GM20431 (cell line): ENCODE data around the gene EID2.

ENCODE experiments used
- in situ Hi-C: fragments of 300-500 bp; cut with MseI, MboI; formaldehyde crosslinking; loops from one replicate; pipeline ENCODE4 v1.15.0; 2020; ENCODE audit warnings: low sequenced_read_pairs; ENCODE audit not compliant: unreplicated experiment

EID2 gene

DNA sequence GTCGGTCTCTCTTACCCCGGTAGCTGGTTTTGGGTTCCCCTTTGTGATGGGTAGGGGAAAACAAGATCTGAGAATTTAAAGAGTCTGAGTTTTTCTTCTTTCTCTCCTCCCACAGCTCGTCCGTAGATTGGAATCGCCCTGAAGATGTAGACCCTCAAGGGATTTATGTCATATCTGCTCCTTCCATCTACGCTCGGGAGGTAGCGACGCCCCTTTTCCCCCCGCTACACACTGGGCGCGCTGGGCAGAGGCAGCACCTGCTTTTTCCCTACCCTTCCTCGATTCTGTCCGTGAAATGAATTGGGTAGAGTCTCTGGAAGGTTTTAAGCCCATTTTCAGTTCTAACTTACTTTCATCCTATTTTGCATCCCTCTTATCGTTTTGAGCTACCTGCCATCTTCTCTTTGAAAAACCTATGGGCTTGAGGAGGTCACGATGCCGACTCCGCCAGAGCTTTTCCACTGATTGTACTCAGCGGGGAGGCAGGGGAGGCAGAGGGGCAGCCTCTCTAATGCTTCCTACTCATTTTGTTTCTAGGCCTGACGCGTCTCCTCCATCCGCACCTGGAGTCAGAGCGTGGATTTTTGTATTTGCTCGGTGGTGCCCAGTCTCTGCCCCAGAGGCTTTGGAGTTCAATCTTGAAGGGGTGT is 32.1 kb downstream of the EID2 start:
- in situ Hi-C loops: no loop called here

DNA sequence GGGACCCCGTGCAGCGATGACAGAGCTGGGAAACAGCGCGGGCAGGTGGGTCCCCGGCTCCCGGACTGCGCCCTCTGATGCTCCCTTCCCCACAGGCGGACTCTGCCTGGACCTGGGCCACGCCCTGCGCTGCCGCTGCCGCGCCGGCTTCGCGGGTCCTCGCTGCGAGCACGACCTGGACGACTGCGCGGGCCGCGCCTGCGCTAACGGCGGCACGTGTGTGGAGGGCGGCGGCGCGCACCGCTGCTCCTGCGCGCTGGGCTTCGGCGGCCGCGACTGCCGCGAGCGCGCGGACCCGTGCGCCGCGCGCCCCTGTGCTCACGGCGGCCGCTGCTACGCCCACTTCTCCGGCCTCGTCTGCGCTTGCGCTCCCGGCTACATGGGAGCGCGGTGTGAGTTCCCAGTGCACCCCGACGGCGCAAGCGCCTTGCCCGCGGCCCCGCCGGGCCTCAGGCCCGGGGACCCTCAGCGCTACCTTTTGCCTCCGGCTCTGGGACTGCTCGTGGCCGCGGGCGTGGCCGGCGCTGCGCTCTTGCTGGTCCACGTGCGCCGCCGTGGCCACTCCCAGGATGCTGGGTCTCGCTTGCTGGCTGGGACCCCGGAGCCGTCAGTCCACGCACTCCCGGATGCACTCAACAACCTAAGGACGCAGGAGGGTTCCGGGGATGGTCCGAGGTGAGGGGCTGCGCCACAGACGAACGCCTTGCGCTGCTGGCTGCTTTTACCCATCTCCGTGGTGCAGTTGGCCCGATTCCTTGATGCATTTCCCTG is 32.8 kb downstream of the EID2 start:
- in situ Hi-C loops: no loop called here

DNA sequence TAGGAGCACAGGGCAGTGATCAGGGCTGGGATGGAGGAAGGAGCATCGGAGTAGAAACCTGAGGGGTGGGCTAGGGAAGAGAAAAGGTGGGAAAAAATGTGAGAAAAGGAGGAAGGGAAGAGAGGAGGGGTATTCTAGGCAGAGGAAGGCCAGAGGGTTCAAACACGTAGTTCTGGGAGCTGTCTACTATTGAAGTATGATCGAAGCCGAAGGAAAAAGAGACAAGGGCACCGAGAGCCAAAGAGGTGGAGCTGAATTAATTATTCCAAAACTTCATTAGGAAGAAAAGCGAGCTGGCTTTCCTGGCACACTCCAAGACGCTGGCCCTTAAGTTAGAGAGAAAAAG is 33.4 kb downstream of the EID2 start:
- in situ Hi-C loops: no loop called here

DNA sequence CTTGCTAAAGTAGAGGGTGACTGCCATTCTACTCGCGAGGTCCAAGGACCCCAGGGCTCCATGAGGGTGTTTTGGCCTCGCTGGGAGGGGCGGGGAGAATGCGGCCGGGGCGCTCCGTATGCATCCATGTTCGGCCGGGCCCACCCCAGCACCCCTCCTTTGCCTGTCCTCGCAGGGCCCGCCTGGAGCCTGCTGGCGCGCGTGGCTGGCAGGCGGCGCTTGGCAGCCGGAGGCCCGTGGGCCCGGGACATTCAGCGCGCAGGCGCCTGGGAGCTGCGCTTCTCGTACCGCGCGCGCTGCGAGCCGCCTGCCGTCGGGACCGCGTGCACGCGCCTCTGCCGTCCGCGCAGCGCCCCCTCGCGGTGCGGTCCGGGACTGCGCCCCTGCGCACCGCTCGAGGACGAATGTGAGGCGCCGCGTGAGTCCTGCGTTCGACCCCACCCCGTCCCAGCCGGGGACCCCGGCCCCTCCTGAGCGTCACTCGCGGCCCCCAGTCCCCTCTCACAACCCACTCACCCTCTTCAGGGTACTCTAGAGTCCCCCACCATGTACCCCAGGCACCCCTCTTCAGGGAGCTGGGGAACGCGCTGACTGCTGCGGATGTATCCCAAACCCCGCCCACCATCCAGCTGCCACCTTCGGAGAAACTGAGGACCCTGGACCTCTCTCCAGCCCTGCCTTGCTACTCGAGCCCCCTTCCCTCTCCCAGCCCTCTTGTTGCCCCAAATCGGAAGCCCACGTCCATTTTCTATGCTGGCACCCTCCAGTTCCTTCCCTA is 37.1 kb downstream of the EID2 start:
- in situ Hi-C loops: no loop called here

DNA sequence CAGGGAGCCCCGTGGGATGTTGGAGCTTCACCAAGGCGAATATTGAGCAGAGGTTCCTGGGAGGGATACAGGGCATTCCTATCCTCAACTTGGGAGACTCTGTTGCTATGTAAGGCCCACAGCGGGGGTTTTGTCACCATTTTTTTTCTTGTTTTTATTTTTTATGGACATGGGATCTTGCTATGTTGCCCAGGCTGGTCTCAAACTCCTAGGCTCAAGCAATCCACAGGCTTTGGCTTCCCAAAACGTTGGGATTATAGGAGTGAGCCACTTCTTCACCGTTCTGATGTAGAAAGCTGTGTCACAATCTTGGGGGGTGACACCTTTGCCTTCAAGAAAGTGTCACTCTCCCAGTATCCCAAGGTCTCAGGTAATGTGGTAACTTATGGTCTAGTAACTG is 38.6 kb downstream of the EID2 start:
- in situ Hi-C loops: no loop called here

DNA sequence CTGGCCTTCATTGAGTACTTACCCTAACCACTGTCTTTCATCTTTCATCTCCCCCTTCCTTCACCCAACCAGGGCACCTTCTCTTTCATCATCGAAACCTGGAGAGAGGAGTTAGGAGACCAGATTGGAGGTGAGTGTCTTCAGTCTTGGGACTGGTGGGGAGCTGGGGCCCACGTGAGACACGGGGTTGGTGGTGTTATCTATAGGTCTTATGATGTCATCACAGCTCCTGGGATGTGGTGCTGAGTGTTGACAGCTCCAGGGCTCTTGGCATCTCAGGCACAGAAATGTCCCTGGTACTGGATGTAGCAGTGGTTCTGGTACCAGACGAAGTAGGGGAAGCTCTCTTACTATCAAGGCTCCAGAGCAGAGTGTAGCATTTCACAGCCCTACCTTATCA is 39.4 kb downstream of the EID2 start:
- in situ Hi-C loops: no loop called here

DNA sequence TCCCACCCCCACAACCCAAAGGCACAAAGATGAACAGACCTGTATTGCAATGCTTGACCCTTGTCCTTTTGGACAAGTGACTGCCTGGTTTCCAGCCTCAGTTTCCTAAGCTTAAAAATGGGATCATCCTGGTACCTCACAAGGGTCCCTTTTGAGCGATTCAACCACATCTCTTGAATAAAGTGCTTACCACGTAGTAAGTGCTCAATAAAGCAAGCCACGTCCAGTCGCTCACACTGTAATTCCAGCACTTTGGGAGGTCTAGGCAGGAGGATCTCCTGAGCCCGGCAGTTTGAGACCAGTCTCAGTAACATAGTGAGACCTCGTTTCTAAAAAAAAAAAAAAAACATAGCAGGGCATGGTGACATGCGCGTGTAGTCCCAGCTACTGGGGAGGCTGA is 40.0 kb downstream of the EID2 start:
- in situ Hi-C loops: no loop called here

DNA sequence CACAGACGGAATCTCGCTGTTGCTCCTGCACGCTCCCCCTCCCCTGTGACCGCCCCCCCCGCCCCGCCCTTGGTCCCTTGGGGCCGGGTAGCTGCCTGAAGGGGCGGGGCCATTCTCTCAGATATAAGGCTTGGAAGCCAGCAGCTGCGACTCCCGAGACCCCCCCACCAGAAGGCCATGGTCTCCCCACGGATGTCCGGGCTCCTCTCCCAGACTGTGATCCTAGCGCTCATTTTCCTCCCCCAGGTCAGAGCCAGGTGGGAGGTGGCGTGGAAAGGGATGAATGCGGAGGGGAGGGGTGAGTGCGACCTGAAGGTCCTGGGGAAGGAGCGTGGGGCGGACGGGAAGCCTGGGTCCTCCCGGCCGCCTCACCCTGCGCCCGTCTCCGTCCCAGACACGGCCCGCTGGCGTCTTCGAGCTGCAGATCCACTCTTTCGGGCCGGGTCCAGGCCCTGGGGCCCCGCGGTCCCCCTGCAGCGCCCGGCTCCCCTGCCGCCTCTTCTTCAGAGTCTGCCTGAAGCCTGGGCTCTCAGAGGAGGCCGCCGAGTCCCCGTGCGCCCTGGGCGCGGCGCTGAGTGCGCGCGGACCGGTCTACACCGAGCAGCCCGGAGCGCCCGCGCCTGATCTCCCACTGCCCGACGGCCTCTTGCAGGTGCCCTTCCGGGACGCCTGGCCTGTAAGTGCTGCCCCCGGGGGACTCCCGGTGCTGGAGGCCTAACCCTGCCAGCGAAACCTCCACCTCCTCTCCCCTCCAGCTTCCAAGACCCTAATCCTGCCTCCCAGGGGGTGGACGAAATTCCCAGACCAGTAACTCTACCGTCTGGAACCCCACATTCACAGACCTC is 40.9 kb downstream of the EID2 start, which contains the start of gene DLL3:
DLL3 (plus strand) TSS at position 150 of the 845 bp plus-strand sequence; CDS start at position 178, 28 bp downstream.
- in situ Hi-C loops: no loop called here

DNA sequence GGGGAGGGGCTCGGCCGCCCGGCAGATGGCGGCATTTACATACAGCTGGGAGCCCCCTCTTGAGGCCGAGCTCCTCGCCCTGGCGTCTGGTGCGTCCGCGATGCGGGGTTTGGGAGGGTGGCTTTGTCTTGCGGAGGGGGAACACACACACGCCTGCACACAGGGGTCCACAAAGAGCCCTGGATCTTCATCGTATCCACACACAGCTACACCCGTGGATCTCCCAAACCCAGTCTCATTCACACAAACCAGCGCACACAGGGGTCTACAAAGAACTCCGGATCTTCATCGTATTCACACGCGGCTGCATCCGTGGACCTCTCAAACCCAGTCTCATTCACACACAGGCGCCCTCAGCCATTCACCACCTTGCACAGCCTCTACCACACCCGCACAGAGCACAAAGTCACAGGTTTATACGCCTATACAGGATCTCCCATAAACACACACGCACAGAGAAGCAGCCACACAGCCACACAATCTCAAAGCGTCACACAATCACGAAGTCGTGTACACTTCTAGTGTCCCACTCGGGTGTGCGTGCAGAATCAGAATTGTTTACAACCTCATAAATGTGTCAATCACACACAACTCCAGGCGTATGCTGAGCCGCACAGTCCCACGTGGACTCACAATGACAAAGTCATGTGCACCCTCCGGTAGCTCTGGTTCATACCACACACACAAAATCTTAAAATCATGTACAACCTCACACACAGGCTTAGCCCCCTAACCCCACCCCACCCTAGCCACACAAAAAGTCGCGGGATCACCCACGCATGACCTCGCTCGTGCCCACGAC is 41.8 kb downstream of the EID2 start:
- in situ Hi-C loops: no loop called here

DNA sequence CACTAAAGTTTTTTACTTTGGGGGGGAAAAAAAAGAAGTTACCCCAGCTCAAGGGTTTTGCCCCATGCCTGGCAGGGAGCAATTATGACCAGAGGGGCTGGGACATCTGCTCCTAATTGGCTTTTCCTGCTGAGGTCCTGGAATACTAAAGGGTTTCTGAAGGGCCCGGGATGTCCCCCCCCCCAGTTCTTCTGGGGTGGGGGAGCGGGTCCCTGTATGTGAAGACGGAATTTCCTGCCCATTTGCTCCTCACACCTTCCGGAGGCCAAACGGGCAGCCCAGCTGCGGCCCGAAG is 42.3 kb downstream of the EID2 start:
- in situ Hi-C loops: no loop called here

DNA sequence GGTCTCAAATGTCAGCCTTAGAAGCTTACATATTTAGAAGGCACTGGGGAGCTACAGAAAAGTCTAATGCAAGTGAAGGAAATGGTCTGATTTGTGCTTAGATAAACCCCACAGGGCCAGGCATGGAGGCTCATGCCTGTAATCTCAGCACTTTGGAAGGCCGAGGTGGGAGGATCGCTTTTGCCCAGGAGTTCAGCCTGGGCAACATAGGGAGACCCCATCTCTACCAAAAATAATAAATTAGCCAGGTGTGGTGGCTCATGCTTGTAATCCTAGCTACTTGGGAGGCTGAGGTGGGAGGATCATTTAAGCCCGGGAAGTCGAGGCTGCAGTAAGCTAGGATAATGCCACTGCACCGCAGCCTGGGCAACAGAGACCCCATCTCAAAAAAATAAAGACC is 43.9 kb downstream of the EID2 start:
- in situ Hi-C loops: no loop called here

DNA sequence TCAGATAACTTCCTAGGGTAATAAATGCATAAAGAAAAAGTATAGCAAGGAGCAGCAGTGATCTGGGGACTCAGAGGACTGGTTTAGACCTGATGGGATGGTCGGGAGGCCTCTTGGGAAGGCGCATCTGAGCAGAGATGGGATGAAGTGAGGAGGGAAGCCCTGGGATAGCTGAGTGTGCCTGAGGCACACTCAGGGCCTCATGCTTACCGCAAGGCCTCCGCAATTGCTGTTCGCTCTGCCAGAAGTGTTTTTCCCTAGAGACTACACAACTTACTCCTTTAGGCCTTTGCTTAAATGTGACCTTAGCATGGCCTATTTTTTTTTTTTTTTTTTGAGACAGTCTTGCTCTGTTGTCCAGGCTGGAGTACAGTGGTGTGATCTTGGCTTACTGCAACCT is 45.3 kb downstream of the EID2 start:
- in situ Hi-C loops: no loop called here

DNA sequence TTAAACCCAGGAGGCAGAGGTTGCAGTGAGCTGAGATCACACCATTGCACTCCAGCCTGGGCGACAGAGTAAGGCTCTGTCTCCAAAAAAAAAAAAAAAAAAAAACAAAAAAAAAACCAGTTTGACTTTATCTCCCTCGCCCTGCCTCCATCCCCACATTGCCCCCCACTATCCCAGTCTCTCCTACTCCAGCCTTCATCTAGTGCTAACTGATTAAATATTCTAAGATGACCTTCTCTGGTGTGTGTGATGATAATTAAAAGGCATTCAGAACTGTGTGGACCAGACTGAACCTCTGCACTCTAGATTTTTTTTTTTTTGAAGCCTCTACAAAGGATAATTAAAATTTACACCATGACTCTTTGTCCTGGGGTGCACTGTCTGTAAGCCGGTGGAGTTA is 47.2 kb downstream of the EID2 start:
- in situ Hi-C loops: no loop called here

DNA sequence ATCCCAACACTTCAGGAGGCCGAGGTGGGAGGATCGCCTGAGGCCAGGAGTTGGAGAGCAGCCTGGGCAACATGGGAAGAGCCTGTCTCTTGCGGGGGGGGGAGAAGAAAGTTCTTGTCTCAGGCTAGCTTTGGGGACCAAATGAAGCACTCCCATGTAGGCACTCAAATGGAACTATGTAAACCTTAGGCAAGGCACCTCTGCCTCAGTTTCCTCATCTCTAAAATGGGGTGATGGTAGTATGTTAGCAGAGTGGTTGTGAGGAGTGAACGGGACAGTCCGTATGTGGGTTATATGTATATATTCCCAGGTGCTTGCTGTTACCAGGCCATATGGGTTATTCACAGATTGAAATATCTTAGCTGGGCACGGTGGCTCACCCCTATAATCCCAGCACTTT is 47.7 kb downstream of the EID2 start:
- in situ Hi-C loops: no loop called here

DNA sequence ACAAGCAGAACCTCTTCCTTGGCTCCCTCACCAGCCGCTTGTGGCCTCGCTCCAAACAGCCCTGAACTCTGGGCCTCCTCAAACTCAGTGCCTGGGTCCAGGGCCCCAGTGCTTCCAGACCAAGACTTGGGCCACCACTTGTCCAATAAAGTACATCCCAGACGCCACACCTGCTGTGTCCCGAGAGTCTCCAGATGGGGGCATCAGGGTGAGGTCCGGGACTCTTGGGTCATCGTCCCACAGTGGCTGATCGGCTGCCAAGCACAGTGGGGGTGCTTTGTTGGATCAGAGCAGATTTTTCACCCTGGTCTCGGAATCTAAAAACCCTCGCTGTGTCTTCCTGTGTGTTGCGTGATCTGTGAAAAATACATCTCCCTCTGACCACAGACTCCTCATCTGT is 50.2 kb downstream of the EID2 start:
- in situ Hi-C loops: no loop called here
